Osteoblast (primary cell): ENCODE data around the gene STYXL2. TPM values are rescaled to one million over a fixed set of nuclear protein-coding genes. Genes with fewer than 3 reads are reported as not detected.

ENCODE experiments used
- DNase-seq: peaks from one replicate; pipeline ENCODE4 v3.0.0; 2011; ENCODE audit warnings: low spot score, mixed read lengths; ENCODE audit not compliant: insufficient read length; ENCODE audit errors: missing footprints
- H2AFZ ChIP-seq: 2 replicates; pipeline ENCODE4 v1.6.0; 2011; ENCODE audit warnings: mild to moderate bottlenecking, low read length
- H3K27ac ChIP-seq: 2 replicates; pipeline ENCODE4 v1.5.1; 2011; ENCODE audit warnings: mild to moderate bottlenecking, low read depth, low read length, moderate library complexity
- H3K27me3 ChIP-seq: 2 replicates; pipeline ENCODE4 v1.6.0; 2012; ENCODE audit warnings: mild to moderate bottlenecking, control low read depth, inconsistent platforms, low read length, moderate library complexity; ENCODE audit not compliant: insufficient read depth
- H3K36me3 ChIP-seq: 2 replicates; pipeline ENCODE4 v1.5.1; 2011; ENCODE audit warnings: mild to moderate bottlenecking, low read length, control low read depth, moderate library complexity; ENCODE audit not compliant: insufficient read depth
- H3K4me1 ChIP-seq: 2 replicates; pipeline ENCODE4 v1.5.1; 2011; ENCODE audit warnings: mild to moderate bottlenecking, low read length, control low read depth, moderate library complexity; ENCODE audit not compliant: insufficient read depth
- H3K4me2 ChIP-seq: 2 replicates; pipeline ENCODE4 v1.6.0; 2011; ENCODE audit warnings: mild to moderate bottlenecking, low read length; ENCODE audit not compliant: insufficient read depth
- H3K4me3 ChIP-seq: fragments of 200-600 bp; sonication (generic); 3 replicates; pipeline ENCODE4 v1.5.1; 2012; ENCODE audit warnings: mild to moderate bottlenecking, low read length, inconsistent platforms; ENCODE audit not compliant: insufficient read depth
- H3K79me2 ChIP-seq: 2 replicates; pipeline ENCODE4 v1.6.0; 2012; ENCODE audit warnings: mild to moderate bottlenecking, low read length, control low read depth, inconsistent platforms; ENCODE audit not compliant: insufficient read depth
- H3K9me3 ChIP-seq: 2 replicates; pipeline ENCODE4 v1.5.1; 2011; ENCODE audit warnings: low read depth, low read length, control low read depth
- H4K20me1 ChIP-seq: 2 replicates; pipeline ENCODE4 v1.6.0; 2012; ENCODE audit warnings: mild to moderate bottlenecking, low read length, control low read depth; ENCODE audit not compliant: insufficient read depth
- total RNA-seq: library from RNA; depleted of rRNA; stranded (reverse); fragments of >200 nt; gene quantifications from 2 replicates; pipeline ENCODE4 v1.2.3, GENCODE V29; 2012
- TF ChIP-seq, protein P1 (sequence below): IDR thresholded peaks from 2 replicates; pipeline ENCODE4 v1.5.1; 2011; ENCODE audit warnings: mild to moderate bottlenecking, low read depth, low read length, moderate library complexity; ENCODE audit errors: extremely low read depth

Gene STYXL2
- total RNA-seq, 1 donor, result not detected

DNA sequence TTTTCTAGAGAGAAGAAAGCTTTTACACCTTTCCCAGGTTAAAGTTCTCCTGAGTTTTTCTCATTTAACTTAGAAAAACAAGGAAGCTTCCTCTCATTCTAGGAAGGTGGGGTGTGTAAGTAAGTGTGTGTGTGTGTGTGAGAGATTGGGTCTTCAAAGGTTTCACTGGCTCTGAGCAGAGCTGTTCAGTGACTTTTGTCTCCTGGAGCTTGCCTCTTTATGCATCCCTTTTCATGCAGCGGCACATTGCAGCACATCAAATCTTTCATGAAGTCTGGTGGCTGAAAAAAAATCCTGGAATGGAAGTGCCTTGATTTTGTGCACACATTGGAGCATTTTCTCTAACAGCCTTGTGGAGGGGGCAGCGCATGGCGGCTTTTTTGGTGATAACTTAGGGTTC lies 7.1 kb upstream of the STYXL2 start:
- Histone ChIP-seq H3K4me1 (no peaks in the 10 kb centered on the region), H3K79me2 (no peaks in the 10 kb centered on the region), H3K4me2 (no peak overlapping the region), H3K36me3 (no peaks in the 10 kb centered on the region), H3K27me3 (peaks cover 5% of the 10 kb centered on the region), H3K9me3 (no peaks in the 10 kb centered on the region), H3K27ac (no peak overlapping the region), H3K4me3 (no peak overlapping the region), H4K20me1 (no peaks in the 10 kb centered on the region), H2AFZ (no peak overlapping the region)
- TF ChIP-seq, protein P1, sequence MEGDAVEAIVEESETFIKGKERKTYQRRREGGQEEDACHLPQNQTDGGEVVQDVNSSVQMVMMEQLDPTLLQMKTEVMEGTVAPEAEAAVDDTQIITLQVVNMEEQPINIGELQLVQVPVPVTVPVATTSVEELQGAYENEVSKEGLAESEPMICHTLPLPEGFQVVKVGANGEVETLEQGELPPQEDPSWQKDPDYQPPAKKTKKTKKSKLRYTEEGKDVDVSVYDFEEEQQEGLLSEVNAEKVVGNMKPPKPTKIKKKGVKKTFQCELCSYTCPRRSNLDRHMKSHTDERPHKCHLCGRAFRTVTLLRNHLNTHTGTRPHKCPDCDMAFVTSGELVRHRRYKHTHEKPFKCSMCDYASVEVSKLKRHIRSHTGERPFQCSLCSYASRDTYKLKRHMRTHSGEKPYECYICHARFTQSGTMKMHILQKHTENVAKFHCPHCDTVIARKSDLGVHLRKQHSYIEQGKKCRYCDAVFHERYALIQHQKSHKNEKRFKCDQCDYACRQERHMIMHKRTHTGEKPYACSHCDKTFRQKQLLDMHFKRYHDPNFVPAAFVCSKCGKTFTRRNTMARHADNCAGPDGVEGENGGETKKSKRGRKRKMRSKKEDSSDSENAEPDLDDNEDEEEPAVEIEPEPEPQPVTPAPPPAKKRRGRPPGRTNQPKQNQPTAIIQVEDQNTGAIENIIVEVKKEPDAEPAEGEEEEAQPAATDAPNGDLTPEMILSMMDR, result no peak
- DNase-seq, result no peak

DNA sequence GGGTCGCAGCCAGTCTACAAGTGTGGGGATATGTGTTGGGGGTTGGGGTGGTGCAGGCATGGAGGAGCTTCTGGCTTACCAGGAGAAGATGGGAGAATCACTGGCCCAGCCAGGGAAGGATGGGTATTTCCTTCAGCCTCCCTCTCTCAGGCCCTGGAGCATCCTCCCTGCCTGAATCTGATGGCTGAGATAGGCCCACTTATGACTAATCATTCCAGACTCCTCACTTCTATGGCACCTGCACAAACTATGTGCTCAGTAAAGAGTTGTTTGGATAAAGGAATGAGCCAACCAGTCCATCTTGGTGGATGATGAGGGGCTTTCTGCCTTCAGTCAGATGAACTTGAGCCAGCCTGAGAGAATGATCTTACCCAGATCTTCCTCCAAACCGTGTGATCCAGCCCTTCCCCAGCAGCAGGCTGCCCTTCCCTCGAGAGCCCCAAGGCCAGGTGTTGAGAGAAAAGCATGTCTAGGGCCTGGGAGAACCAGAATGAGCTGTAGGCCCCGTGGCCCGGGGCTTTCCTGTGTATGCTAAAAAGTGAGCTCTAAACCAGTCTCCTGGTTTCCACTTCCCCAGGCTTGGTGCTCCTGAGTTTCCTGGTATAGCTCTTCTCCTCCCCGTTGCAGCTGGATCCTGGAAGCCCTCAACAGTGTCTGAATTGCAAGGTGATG lies 5.0 kb upstream of the STYXL2 start:
- Histone ChIP-seq H3K4me3 (no peak overlapping the region), H3K27me3 (no peaks in the 10 kb centered on the region), H3K79me2 (no peaks in the 10 kb centered on the region), H3K36me3 (no peaks in the 10 kb centered on the region), H3K27ac (no peak overlapping the region), H3K9me3 (no peaks in the 10 kb centered on the region), H4K20me1 (no peaks in the 10 kb centered on the region), H3K4me2 (no peak overlapping the region), H3K4me1 (no peaks in the 10 kb centered on the region), H2AFZ (no peak overlapping the region)
- DNase-seq, result no peak
- TF ChIP-seq, protein P1, result no peak

DNA sequence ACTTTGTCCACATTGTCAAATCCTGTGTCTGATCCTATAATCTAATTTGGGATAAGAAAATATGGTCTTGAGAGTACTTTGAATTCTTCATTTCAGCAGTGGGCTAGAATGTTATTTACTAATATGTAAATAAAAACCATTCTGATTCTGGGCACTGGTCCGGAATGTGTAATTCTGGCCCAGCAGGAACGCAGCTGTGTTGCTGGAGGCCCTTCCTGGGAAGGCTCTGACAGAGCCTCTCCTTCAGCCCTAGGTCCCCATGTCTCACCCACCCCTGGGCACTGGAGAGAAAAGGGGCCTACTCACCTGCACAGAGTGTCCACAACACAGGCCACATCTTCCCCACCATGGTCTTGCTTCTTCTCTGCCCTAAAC lies 3.9 kb upstream of the STYXL2 start:
- TF ChIP-seq, protein P1, result no peak
- Histone ChIP-seq H3K36me3 (no peaks in the 10 kb centered on the region), H3K4me1 (no peaks in the 10 kb centered on the region), H3K4me2 (no peak overlapping the region), H3K9me3 (no peaks in the 10 kb centered on the region), H3K27ac (no peak overlapping the region), H3K27me3 (no peaks in the 10 kb centered on the region), H4K20me1 (no peaks in the 10 kb centered on the region), H2AFZ (no peak overlapping the region), H3K4me3 (no peak overlapping the region), H3K79me2 (no peaks in the 10 kb centered on the region)
- no peak for DNase-seq

DNA sequence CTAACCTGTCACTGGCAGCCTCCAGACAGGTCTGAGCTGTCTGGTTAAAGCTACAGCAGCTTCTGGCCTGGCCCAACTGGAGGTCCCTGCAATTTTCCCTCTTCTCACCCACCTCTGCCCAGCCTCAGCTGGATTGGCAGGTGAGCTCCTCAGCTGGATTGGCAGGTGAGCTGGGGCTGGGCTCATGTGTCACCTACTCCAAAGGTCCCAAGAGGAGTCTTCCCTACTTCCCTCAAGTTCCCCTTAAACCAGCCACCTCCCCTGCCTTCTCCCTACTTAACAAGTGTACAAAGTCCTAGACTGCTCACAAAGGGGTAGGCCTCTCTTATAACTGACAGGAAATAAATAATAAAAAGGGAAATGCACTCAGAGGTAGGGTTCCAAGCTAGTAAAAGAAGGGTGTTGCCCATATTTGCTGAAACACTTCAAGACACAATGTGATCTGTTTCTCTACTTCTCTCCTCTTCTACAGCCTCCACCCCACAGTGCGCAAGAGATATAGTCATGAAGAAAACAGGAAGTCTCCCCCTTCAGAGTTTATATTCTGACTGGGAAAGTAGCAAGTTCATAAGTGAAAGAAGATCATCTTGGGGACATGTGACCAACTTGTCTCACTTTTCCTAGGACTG lies 3.4 kb upstream of the STYXL2 start, which contains the start of gene GPA33:
Gene GPA33, minus strand, starts transcription at position 64 of the 629 bp plus-strand sequence. CDS start 90 bp downstream, outside the sequence.
- Histone ChIP-seq H3K27me3 (no peaks in the 10 kb centered on the region), H3K4me2 (no peak within 1 kb of the TSS), H3K27ac (no peak within 1 kb of the TSS), H3K36me3 (no peaks in the 10 kb centered on the region), H3K79me2 (no peaks in the 10 kb centered on the region), H2AFZ (no peak within 1 kb of the TSS), H4K20me1 (no peaks in the 10 kb centered on the region), H3K4me3 (no peak within 1 kb of the TSS), H3K9me3 (no peaks in the 10 kb centered on the region), H3K4me1 (no peaks in the 10 kb centered on the region)
- no peak for DNase-seq
- TF ChIP-seq, protein P1, result no peak
